Mammary epithelial cell (primary cell): ENCODE results near the gene LYPD6B.

ENCODE experiments used
- CTCF ChIP-seq, 2 donors: IDR thresholded peaks in 1 of 2; conservative IDR thresholded peaks in 1 of 2; 2 replicates each; pipeline ENCODE4 v1.5.1; 2011 to 2012; ENCODE audit warnings: inconsistent platforms in 2 of 2, low read length in 2 of 2, mild to moderate bottlenecking in 2 of 2, control low read depth in 1 of 2, low read depth in 1 of 2; ENCODE audit not compliant: insufficient read depth in 1 of 2; ENCODE audit errors: extremely low read depth in 1 of 2
- EZH2 ChIP-seq: IDR thresholded peaks from 2 replicates; pipeline ENCODE4 v1.6.1; 2012; ENCODE audit warnings: low read length, inconsistent platforms, borderline replicate concordance

DNA sequence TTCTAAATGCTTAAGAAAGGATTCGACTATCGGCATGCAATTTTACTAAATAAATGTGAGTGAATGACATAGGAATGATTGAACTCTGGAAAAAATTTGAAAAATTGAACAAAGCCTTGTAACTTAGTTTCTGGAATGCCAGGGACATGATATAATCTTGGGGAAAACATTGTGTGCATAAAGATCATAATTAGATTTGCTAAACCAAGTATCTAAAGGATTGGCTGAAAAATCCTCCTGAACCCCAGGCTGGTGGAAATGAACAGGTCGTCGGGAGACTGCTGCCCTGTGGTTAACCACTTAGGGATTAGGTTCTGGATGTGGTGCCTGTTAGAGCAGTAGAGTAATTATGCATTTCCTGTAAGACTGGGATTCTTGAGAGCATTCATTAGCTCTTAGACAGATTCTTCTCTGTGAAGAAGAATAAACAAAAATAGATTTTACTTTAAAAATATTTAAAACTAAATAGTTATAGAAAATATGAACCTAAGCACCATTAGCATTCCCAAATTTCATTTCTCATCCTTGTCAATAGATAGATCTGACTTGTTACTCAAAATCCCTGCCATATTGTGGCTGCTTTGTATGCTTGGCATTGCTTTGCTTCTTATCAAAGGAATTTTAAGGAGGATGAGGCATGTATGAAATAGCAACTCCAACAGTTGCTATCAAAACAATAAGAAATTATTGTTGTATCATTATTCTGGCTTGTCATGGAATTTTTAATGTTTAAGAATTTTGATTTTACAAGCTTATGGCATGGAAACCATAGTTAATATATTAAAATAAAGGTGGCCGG lies 55.9 kb downstream of the LYPD6B start:
- TF ChIP-seq CTCF (conservative IDR thresholded peaks at IDR 0.05 in 1 of 2, IDR thresholded peaks at IDR 0.05 in 1 of 2; ENCODE audit: extremely low read depth in 1 of 2, insufficient read depth in 1 of 2, low read depth in 1 of 2, low read length in 2 of 2) (no peak), EZH2 (no peak)
